ENCODE measurements around the gene TYRO3.

TYRO3 gene

DNA sequence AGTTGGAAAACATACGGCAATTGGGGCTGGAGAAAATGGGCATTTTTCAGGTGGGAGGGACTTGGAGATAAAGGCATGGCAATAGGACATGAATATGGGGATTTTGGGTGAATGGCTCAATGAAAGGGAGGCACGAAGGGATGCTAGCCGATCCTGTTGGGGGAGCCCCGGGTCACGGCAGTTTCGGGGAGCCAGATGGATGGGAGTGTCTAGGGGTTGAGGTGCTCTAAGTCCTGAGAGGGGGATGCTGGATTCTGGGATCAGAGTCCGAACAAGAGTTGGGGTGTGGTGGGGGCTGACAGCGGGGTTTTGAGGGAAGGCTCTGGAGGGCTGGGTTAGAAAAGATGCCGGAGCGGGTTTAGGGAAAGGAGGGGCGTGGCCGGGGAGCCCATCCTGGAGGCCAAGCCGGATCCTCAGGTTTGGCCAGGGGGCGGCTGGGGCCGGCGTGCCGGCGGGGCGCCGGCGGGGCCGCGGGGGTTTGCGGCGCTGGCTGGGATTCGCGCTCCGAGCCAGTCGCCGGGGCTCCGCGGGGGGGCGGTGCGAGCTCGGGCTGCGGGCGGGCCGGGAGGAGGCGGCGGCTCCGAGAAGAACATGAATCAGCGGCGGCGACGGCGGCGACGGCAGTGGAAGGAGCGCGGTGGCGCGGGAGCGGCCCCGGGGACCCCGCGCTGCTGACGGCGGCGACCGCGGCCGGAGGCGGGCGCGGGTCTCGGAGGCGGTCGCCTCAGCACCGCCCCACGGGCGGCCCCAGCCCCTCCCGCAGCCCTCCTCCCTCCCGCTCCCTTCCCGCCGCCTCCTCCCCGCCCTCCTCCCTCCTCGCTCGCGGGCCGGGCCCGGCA is at the start of gene TYRO3:
TSS of gene TYRO3 (plus strand) at position 813 of the 839 bp plus-strand sequence. CDS start 46 bp downstream, outside the sequence.
- no peak for TF ChIP-seq ZNF274 (IDR thresholded peaks at IDR 0.05; ENCODE audit: low read depth, low read length)
- H3K4me3 ChIP-seq (ENCODE audit: low read length), result peak within 1 kb of the TSS; percentile 39; the same call in 1 of the 2 replicates

DNA sequence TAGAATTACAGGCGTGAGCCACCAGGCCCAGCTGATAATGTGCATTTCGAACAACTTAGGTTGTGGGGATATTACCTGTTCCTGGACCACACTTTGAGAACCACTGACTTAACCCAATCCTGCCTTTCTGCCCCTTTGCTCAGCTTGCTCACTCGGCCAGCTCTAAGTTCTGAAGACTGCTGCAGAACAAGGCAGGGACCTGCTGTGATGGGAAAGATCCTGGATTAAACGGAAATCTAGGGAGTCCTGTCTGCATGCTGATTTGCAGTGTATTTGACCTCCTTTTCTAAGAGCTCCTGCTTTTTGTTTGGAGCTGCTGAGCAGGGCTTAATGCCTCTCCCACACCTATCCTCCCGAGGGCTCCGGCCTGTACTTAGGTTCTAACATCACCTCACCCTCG is 48.3 kb upstream of the TYRO3 start:
- H3K4me3 ChIP-seq (ENCODE audit: low read length), result no peak overlapping the region
- no peak for TF ChIP-seq ZNF274 (IDR thresholded peaks at IDR 0.05; ENCODE audit: low read depth, low read length)

DNA sequence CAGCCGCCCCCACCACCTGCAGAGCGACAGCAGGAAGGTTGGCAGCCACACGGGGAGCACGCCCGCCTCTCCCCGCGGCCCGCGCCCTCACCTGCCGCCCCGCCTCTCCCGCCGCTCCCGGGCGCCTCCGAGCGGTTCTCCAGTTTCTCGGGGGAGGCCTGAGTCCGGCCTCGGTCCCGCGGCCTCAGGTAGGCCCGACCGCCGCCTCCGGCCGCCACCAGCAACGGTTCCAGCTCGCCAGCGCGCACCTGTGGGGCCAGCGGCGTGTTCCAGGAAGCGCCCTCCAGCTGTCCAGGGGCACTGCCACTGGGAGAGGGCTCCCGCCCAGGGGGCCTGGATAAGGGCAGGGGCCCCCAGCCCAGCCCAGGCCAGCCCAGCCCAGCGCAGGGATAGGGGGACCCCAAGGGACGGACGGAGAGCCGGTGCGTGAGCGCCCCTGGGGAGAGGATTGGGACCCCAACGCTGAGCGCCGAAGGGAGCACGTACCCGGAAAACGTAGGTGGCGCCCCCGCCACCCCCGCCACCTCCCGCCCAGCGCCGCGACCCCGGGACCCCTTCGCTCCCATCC is 47.6 kb upstream of the TYRO3 start:
- TF ChIP-seq ZNF274 (IDR thresholded peaks at IDR 0.05; ENCODE audit: low read depth, low read length), result no peak
- H3K4me3 ChIP-seq (ENCODE audit: low read length), result no peak overlapping the region

DNA sequence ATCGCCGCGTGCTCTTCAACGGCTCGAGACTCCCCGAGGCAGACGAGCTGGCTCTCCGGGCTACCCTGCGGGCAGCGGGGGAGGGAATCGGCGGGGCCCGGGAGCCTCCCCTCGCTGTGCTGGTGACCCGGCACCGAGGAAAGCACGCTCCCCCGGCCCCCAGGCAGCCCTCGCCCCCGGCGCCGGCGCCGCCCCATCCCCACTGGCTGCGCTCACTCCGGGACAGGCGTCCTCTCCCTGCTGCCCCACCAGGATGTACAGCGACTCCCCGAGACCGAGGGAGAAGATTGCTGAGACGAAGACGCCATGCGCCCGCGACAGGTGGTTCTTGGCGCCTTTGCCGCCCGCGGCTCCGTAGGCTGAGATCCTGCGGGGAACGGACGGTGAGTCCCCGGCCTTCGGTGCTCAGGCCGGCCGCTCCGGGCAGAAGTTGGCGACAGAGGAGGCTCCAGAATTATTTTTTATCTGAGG is 47.1 kb upstream of the TYRO3 start:
- peak overlapping the region; percentile 9; the same call in 1 of the 2 replicates for H3K4me3 ChIP-seq (ENCODE audit: low read length)
- no peak for TF ChIP-seq ZNF274 (IDR thresholded peaks at IDR 0.05; ENCODE audit: low read depth, low read length)

DNA sequence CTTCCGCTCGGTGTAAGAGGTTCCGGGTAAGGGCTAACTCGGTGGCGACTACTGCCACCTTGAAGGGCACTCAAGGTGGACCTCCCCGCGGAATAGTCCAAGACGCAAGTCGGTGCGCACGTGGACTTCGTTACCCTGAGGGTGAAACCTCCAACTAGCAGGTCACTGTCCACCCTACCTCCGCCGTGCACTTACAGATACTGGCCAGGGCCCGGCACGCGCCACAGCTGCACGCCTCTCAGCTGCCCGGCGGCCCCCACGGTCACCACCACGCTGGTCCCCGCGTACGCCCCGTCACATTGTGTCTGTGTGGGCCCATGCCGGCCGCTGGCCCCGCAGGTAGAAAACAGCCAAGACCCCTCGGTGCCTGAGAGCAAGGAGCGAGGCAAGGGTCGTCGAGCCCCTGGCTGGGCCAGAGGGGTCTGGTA is 46.5 kb upstream of the TYRO3 start:
- no peak for TF ChIP-seq ZNF274 (IDR thresholded peaks at IDR 0.05; ENCODE audit: low read depth, low read length)
- no peak overlapping the region; the same call in 1 of the 2 replicates for H3K4me3 ChIP-seq (ENCODE audit: low read length)

DNA sequence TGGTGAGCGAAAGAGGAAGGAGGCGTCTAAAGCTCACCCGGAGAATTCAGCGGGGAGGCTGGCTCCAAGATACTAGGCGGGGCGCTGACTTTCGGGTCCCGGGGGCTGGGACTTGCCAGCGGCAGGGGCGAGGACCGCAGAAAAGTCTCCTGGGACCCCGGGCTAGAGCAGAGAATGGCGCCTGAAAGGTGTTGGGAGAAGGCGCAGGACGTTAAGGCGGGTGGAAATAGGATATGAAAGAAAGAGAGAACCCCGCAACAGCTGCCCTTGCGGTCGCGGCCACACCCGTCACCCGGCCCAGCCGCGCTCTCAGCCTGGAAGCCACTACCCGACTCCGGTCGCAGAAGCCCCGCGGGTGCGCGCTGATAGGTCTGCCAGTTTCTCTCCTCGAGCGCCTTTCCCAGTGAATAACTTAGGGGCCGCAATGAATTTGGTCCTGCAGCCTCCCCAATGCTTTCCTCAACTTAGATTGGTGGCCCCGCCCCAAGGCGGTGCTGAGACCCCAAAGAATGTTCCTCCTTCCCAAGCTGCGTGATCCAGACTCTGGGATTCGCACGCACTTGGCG is 46.0 kb upstream of the TYRO3 start:
- H3K4me3 ChIP-seq (ENCODE audit: low read length), result peak overlapping the region; percentile 9; the same call in 1 of the 2 replicates
- no peak for TF ChIP-seq ZNF274 (IDR thresholded peaks at IDR 0.05; ENCODE audit: low read depth, low read length)

DNA sequence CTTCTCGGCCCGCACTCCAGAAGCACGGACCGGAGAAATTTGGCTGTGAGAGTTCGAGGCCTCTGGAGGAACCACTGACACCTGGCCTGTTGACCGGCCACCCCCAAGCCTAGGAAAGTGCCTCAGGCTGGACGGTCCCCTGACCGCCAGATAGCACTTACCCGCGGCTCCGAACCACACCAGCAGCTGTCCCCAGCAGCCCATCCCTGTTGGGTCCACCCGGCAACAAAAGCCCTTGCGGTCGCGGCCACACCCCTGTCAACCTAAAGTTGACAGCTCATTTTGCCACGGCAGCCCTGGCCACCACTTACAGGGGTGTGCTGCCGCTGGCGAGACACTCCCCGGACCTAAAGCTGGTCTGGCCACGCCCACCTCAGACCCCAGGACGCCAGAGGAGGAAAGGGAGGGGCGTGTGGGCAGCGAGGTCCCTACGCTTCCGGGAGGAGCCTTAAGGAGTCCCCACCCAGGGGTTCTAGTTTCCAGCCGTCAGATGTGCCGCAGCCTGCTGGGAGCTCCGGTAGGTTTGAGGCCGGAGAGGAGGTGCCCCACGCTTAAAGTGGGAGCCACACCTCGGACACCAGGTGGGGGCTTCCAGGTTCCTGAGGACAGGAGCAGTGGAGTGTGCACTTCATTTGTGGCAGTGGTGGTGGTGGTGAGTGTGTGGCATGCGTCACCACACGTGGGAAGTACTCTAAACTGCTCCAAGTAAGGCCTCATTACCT is 45.3 kb upstream of the TYRO3 start, which contains the start of gene LTK:
TSS of gene LTK (minus strand) at position 322 of the 722 bp plus-strand sequence. CDS start at position 204, 118 bp downstream.
- no peak for TF ChIP-seq ZNF274 (IDR thresholded peaks at IDR 0.05; ENCODE audit: low read depth, low read length)
- peak within 1 kb of the TSS; percentile 9; the same call in 1 of the 2 replicates for H3K4me3 ChIP-seq (ENCODE audit: low read length)

DNA sequence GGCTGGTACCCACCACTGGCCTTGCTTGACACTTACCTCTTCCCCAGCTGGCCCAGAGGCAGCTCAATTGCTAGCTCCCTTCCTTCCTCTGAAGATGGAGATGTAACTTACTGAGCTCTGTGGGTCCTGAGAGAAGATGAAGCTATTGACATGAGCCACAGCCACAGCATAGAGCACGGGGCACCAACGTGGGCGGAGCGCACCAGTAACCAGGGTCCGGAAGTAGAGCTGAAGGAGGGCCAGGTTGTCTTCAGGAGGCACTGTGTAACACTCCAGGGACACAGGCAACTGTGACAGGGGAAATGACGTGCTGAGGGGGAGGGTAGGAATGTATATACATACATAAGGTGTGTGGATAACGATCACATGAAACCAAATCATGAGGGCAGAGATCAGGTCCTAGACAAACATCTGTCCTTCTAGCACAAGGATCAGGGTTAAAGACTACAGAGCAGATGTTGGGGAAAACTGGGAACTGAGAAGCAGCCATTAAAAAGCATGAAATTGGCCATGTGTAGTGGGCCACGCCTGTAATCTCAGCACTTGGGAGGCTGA is 41.0 kb upstream of the TYRO3 start:
- no peak overlapping the region for H3K4me3 ChIP-seq (ENCODE audit: low read length)
- TF ChIP-seq ZNF274 (IDR thresholded peaks at IDR 0.05; ENCODE audit: low read depth, low read length), result no peak

DNA sequence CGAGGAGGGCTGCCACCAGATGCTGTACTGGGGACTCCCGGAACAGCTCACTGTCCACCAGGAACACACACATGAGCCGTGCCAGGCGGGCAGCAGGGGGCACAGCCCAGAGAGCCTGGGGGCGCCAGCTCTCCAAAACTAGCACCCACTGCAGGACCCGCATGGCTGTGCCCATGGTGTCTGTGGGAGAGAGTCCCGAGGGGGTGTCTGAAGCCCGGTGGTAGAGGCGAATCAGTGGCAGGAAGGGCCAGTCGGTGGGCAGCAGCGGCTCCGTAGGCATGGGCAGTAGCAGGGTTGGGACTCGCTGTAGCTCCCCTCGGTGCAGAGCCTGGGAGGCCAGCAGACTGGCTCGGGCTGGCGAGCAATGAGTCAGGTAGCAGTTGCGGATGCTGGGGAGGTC is 38.4 kb upstream of the TYRO3 start:
- H3K4me3 ChIP-seq (ENCODE audit: low read length), result no peak overlapping the region
- TF ChIP-seq ZNF274 (IDR thresholded peaks at IDR 0.05; ENCODE audit: low read depth, low read length), result no peak

DNA sequence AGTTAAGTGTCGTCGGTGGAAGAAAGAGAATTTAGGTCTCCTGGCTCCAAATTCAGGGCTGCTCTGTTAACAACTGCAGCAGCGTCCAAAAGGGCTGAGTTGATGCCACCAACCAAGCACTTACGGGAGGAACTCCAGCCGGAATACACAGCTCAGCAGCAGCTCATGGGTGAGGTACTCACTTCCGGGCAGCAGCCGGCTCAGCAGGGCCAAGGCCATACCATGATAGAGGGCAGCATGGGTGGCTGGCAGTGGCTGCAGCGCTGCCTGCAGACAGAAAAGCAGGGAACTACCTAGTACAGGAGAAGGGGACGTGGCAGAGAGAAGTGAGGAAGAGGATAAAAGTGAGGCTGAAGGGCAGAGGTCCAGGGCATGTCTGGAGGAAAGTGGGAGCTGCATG is 37.4 kb upstream of the TYRO3 start:
- H3K4me3 ChIP-seq (ENCODE audit: low read length), result no peak overlapping the region
- no peak for TF ChIP-seq ZNF274 (IDR thresholded peaks at IDR 0.05; ENCODE audit: low read depth, low read length)

DNA sequence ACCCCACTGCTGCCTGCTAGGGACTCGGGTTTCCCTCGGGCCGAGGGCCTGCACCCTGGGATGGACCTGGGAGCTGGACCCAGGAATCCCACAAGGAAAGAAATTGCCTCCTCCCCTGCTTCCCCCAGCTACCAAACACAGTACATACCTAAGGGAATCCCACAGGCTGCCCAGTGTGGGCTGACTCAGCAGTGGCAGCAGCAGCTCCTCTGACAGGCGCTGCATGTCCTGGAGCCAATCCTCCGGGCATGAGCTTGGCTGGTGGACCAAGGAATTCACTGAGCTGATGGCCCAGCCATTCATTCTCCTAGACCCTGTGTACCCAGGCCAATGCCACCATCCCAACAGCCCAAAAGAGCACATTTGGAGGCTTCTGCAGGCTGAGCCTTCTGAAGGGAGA is 35.9 kb upstream of the TYRO3 start:
- no peak for TF ChIP-seq ZNF274 (IDR thresholded peaks at IDR 0.05; ENCODE audit: low read depth, low read length)
- H3K4me3 ChIP-seq (ENCODE audit: low read length), result no peak overlapping the region

DNA sequence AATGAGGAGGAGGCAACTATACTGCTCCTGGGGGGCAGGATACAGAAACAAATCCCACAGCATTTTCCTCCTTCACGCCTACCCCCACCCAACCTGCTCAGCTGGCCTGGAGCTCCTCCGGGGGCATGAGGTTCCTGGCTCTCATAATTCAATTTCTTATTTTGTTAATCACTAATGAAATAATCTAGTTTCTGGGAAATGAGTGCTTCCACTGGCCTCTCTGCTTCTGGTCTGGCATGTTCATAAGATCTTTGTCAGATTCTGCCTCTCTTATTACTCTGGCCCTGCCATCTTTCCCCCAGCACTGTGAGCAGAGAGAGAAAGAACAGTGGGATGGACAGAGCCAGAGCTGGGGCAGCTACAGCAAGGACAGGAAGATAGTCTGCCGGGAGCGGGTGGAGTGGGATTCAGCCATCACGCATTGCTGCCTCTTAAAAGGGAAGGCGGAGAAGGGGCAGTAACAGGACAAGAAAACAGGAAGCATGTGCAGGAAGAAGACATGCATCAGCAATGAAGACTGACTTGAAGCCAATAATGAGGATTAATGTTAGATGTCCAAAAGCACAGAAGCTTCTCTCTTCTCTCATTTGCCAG is 28.6 kb upstream of the TYRO3 start:
- H3K4me3 ChIP-seq (ENCODE audit: low read length), result no peak overlapping the region
- TF ChIP-seq ZNF274 (IDR thresholded peaks at IDR 0.05; ENCODE audit: low read depth, low read length), result no peak

DNA sequence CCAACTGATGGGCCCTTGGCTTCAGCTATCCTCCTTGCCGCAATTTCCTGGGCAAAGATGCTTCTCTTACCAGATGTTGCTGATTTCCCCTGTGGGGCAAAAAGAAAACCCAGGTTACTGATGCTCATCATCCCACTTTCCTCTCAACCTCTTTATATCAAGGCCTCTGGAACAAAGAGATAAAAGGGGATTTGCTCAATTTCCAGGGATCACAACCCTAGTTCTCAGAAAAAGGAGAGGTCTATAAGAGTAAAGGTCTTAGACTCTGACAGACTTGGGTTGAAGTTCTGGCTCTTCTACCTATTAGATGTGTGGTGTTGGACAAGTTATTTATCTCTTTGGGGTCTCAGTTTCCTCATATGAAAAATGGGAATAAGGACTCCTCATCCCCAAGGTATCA is 23.5 kb upstream of the TYRO3 start:
- no peak overlapping the region for H3K4me3 ChIP-seq (ENCODE audit: low read length)
- TF ChIP-seq ZNF274 (IDR thresholded peaks at IDR 0.05; ENCODE audit: low read depth, low read length), result no peak
